Stimulated activated CD8-positive, alpha-beta memory T cell treated with anti-CD3 and anti-CD28 coated beads, Interleukin-7, amount 100 ng/mL, for 1 hour (primary cell): ENCODE measurements around the gene SNX18.
"Not testable (repeated sequence)": the region's sequence is repeated elsewhere in the genome, so short reads cannot be mapped to it uniquely, and the experiment has no call there.

Experiments
- DNase-seq, 2 donors: peaks; one replicate each; pipeline ENCODE4 v3.0.0-alpha.2; 2020; ENCODE audit warnings: low read depth in 2 of 2

Gene SNX18

GRCh38 chr5:54517512-54518145 lies at the start of gene SNX18:
Gene SNX18, plus strand, starts transcription at chr5:54517759. Its CDS starts 194 bp downstream, at chr5:54517953.
- peak; percentile 78 to 81 for DNase-seq

- DNase-seq, result no peak
Observed at GRCh38 chr5:54469622-54470021, 47.9 kb upstream of the SNX18 start.

GRCh38 chr5:54470128-54470527 lies 47.4 kb upstream of the SNX18 start:
- no peak for DNase-seq

DNA sequence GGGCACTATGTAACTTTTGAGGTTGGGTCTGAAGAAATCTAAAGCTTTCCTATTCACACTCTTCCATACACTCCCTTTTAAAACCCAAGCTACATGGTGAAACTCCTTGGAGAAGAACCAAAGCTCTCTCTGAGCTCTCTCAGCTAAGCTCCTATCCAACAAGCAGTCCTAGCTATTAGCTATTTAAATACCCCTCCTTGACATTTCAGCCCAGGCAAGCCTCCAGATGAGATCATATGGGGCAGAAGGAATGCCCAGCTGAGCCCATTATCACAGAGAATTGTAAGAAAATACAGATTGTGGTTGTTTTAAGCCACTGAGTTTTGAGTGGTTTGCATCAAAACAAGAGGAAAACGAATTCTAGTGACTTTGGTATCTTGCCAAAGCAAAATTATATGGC lies 46.9 kb upstream of the SNX18 start:
- DNase-seq, result no peak

DNA sequence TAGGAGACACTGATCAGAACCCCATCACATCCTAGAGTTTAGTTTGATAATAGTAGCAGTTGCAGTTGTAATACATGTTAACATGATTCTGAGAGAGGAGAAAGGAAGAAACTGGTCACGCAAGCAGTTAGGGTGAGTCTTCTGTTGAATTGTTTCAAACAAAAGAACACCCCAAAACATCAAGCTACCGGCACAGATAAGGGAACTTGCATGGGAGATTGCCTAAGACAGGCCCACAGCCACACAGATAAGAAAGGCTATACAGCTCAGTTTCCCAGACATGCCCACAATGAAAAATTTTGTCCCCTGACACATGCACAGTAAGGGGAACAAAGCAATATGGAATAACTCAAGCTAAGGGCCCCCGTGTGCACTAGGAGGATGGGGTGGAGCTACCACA lies 46.2 kb upstream of the SNX18 start:
- no peak for DNase-seq

- no peak for DNase-seq
Observed at GRCh38 chr5:54476682-54477081, 40.9 kb upstream of the SNX18 start.

DNA sequence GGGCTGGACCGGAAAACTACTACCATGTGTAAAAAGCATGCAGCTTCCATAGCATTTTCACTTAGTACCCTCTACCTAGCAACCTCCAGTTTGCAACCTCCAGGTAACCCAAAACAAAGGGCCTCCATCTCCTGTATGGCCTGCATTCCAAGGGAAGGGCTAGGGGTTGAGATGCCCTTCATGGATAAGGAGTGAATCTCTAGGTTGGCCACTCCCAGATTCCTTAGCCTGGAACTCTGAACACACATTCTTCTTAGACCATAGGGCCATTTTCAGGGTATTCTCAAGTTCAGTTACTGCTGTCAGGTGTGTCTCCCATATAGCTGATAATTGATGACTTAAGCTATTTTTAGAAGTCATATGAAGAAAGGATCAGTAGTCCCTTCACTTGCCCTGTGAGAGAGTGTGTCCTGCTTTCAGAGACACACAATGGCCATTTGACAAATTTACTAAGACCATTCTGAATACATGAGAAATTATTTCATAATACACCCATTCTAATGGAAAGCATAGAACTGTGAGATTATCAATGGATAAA lies 39.5 kb upstream of the SNX18 start:
- no peak for DNase-seq

GRCh38 chr5:54480296-54480695 lies 37.3 kb upstream of the SNX18 start:
- no peak for DNase-seq

- no peak for DNase-seq
Observed at GRCh38 chr5:54484219-54484894, 33.2 kb upstream of the SNX18 start.

- not testable (repeated sequence) for DNase-seq
Observed at GRCh38 chr5:54485659-54486058, 31.9 kb upstream of the SNX18 start.

DNA sequence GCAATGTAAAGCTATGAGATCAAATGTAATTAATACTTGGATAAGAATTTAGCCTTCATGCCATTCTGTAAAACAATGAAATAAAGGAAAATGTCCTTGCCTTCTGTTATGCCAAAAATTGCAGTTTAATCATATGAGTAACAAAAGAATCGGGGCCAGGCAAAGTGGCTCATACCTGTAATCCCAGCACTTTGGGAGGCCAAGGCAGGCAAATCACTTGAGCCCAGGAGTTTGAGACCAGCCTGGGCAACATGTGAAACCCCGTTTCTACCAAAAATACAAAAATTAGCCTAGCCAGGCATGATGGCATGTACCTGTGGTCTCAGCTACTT lies 27.9 kb upstream of the SNX18 start:
- DNase-seq, result not testable (repeated sequence)

DNA sequence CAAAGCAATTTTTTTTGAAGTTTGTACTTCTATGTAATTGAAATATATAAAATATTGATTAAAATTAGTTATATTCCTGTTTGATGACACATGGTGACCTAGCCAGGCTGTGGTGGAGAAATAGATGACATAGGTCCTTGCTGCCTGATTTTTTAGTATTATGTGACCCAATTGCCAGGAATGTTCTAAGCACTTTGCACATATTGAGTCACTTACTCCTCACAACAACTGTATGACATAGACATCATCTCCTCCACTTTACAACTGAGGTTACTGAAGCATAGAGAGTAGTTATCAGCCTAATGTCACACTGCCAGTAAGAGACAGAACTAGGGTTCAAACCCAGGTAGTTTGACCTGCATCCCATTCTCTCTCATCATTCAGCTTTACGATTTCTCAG lies 26.2 kb upstream of the SNX18 start:
- no peak for DNase-seq

GRCh38 chr5:54492178-54492577 lies 25.4 kb upstream of the SNX18 start:
- no peak for DNase-seq

DNA sequence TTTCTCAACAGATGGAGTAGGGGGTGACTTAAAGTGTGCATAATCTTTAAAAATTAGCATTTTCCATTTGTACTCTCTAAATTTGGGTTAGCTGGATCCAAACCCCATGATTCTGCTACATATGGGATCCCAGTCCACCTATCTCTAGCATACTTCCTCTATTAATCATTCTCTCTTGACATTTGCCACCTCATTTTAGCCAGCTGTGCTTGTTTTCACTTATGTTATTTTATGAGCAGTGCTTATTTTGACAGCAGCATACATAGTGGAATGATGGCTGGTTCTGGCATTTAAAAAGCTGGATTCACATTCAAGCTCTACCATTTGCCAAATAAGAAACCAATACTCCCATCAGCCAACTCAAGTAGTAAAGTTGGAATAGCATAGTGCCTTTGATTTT lies 22.5 kb upstream of the SNX18 start:
- DNase-seq, result no peak

GRCh38 chr5:54514291-54514690 lies 3.3 kb upstream of the SNX18 start:
- DNase-seq, result no peak

GRCh38 chr5:54514841-54515432 lies 2.6 kb upstream of the SNX18 start:
- DNase-seq, result no peak

DNA sequence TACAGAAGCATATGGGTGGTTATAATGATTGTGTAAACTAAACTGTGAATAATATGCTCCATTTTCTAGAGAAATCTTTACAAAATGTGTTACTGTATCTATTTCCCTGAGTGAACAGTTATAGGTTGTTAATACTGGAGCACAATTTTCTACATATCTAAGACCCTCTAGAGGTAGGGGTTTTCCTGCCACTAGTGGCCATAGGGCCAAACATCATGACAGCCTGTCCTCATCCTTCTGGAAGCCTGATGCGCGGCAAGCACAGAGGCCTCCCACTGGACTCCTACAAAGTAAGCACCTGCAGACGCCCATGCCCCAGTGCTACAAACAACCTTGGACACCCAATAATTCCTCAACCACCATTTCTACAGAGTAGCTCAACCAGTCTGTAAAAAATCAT lies 1.9 kb upstream of the SNX18 start:
- DNase-seq, result no peak

GRCh38 chr5:54516051-54516655 lies 1.4 kb upstream of the SNX18 start:
- DNase-seq, result no peak

DNA sequence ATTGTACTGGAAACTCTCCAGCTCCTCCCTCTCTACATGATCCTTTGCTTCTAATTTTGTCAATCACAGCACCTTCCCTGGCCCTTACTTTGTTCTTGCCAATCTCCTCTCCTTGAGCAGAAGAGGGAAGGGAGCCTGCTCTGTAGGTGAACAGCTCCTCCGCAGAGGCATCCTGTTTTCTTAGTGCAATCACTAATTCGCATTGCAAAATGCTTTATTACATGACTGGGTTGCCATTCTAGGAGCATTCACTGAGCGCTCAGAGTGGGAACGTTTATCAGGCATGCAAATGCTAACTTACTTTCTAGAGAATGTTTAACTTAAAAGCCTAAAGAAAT lies 416 bp upstream of the SNX18 start:
- DNase-seq, result no peak

- DNase-seq, result peak in 1 of 2 donors; percentile 13
Observed at GRCh38 chr5:54518146-54518817, 723 bp downstream of the SNX18 start.

- DNase-seq, result no peak
Observed at GRCh38 chr5:54518818-54519508, 1.4 kb downstream of the SNX18 start.

DNA sequence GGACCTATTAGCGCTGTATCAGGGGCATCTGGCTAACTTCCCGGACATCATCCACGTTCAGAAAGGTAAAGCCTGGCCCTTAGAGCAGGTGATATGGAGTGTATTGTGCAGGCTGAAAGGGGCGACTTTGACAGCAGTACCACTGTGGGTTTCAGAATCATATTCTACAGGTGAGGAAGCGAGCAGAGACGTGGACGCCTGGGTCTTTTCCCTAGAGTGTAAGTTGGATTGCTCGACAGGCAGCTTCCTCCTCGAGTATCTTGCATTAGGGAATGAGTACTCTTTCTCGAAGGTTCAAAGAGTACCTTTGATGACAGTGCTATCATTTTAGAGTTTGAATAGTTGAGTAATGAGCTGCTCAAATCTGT lies 1.9 kb downstream of the SNX18 start:
- DNase-seq, result no peak
